WTC11 (cell line): ENCODE results near the gene IGFL1.

ENCODE experiments used
- NFYB ChIP-seq: sonication (generic); formaldehyde crosslinking; conservative IDR thresholded peaks from 2 replicates; pipeline ENCODE4 v1.8.0; 2022; ENCODE audit warnings: low read depth, missing genetic modification reagents
- ZBTB21 ChIP-seq: sonication (generic); formaldehyde crosslinking; IDR thresholded peaks from 2 replicates; pipeline ENCODE4 v1.8.1; 2023; ENCODE audit warnings: mild to moderate bottlenecking, missing genetic modification reagents, borderline replicate concordance
- TF ChIP-seq, protein P1 (sequence below): sonication (generic); formaldehyde crosslinking; IDR thresholded peaks from 2 replicates; pipeline ENCODE4 v1.8.0; 2022; ENCODE audit warnings: mild to moderate bottlenecking, missing genetic modification reagents
- TF ChIP-seq, protein P2 (sequence below): sonication (generic); formaldehyde crosslinking; IDR thresholded peaks from 2 replicates; pipeline ENCODE4 v1.8.1; 2023; ENCODE audit warnings: mild to moderate bottlenecking, missing genetic modification reagents, moderate library complexity
- TF ChIP-seq, protein P3 (sequence below): fragments of 200-600 bp; IDR thresholded peaks from 2 replicates; pipeline ENCODE4 v1.8.0; 2022; ENCODE audit warnings: antibody characterized with exemption
- TF ChIP-seq, protein P4 (sequence below): sonication (generic); formaldehyde crosslinking; IDR thresholded peaks from 2 replicates; pipeline ENCODE4 v1.8.0; 2022; ENCODE audit warnings: mild to moderate bottlenecking, missing genetic modification reagents

DNA sequence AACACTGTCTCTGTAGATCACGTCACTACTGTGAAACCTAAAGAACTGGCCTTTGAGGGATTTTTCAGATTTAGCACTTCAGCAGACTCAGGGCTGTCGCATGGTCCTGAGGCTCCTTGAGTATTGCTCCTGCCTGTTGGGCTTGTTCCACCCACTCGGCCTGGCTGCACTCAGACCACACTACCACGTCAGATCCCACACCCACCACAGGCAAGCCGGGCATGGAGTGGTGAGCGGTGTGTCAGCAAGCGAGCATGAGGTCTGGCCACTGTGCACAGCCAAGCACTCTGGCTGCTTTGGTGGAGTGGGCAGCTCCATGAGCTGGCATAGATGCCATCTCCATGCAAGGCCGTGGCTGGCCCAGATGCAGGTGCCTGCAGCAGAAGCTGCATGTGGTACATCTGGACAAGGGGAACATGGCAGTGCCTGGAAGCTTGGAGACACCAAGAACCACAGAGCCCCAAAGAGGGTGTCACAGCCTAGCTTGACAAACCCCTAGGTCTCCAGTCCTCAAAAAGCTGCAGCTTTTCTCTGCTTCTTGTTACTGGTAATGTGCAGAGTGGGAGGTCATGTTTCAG is 9.4 kb upstream of the IGFL1 start:
- TF ChIP-seq, protein P1, sequence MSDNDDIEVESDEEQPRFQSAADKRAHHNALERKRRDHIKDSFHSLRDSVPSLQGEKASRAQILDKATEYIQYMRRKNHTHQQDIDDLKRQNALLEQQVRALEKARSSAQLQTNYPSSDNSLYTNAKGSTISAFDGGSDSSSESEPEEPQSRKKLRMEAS (CRISPR knock-in tag) = no peak
- TF ChIP-seq, protein P2, sequence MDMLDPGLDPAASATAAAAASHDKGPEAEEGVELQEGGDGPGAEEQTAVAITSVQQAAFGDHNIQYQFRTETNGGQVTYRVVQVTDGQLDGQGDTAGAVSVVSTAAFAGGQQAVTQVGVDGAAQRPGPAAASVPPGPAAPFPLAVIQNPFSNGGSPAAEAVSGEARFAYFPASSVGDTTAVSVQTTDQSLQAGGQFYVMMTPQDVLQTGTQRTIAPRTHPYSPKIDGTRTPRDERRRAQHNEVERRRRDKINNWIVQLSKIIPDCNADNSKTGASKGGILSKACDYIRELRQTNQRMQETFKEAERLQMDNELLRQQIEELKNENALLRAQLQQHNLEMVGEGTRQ = no peak
- TF ChIP-seq, protein P3, sequence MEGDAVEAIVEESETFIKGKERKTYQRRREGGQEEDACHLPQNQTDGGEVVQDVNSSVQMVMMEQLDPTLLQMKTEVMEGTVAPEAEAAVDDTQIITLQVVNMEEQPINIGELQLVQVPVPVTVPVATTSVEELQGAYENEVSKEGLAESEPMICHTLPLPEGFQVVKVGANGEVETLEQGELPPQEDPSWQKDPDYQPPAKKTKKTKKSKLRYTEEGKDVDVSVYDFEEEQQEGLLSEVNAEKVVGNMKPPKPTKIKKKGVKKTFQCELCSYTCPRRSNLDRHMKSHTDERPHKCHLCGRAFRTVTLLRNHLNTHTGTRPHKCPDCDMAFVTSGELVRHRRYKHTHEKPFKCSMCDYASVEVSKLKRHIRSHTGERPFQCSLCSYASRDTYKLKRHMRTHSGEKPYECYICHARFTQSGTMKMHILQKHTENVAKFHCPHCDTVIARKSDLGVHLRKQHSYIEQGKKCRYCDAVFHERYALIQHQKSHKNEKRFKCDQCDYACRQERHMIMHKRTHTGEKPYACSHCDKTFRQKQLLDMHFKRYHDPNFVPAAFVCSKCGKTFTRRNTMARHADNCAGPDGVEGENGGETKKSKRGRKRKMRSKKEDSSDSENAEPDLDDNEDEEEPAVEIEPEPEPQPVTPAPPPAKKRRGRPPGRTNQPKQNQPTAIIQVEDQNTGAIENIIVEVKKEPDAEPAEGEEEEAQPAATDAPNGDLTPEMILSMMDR = no peak
- TF ChIP-seq NFYB (CRISPR knock-in tag) (no peak), ZBTB21 (CRISPR knock-in tag) (no peak)
- TF ChIP-seq, protein P4, sequence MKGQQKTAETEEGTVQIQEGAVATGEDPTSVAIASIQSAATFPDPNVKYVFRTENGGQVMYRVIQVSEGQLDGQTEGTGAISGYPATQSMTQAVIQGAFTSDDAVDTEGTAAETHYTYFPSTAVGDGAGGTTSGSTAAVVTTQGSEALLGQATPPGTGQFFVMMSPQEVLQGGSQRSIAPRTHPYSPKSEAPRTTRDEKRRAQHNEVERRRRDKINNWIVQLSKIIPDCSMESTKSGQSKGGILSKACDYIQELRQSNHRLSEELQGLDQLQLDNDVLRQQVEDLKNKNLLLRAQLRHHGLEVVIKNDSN (CRISPR knock-in tag) = no peak
